Measurements from ENCODE around the gene SPRR2E.
"Not testable (repeated sequence)": the region's sequence is repeated elsewhere in the genome, so short reads cannot be mapped to it uniquely, and the experiment has no call there.

- not testable (repeated sequence) for TF ChIP-seq POLR2A (IDR thresholded peaks at IDR 0.05; ENCODE audit: low read length); GATA1 (IDR thresholded peaks at IDR 0.05; ENCODE audit: low read depth, low read length)
These were observed 38.2 kb downstream of the SPRR2E start for GRCh38 chr1:153056111-153056510.
